Kidney (tissue), 14 donors: ENCODE results near the gene C20orf96. TPM values are rescaled to one million over a fixed set of nuclear protein-coding genes. Genes with fewer than 3 reads are reported as not detected.

ENCODE experiments used
- DNase-seq, 5 donors: peaks; one replicate each; pipeline ENCODE4 v3.0.0-alpha.2; 2013 to 2020
- FAIRE-seq: peaks from 2 replicates; lab custom pipeline; 2012; peaks lifted over from hg19 to GRCh38; lab: Jason Lieb, UNC
- H3K27ac ChIP-seq, 2 donors: one replicate each; pipeline ENCODE4 v1.7.0; 2013; ENCODE audit warnings: low read depth in 2 of 2, low read length in 2 of 2, inconsistent platforms in 1 of 2
- H3K27me3 ChIP-seq: one replicate; pipeline ENCODE4 v1.7.1; 2013; ENCODE audit warnings: low read length, inconsistent platforms; ENCODE audit not compliant: control insufficient read depth, insufficient read depth
- H3K36me3 ChIP-seq, 3 donors: one replicate each; pipeline versions ENCODE4 v1.7.0 to v1.7.1; 2013; ENCODE audit warnings: low read length in 3 of 3, control low read depth in 1 of 3, inconsistent platforms in 1 of 3; ENCODE audit not compliant: insufficient read depth in 3 of 3, control insufficient read depth in 2 of 3
- H3K4me1 ChIP-seq, 3 donors: one replicate each; pipeline versions ENCODE4 v1.7.0 to v1.7.1; 2013; ENCODE audit warnings: low read length in 3 of 3, inconsistent platforms in 1 of 3, low read depth in 1 of 3; ENCODE audit not compliant: control insufficient read depth in 2 of 3, insufficient read depth in 2 of 3
- H3K4me3 ChIP-seq, 3 donors: one replicate each; pipeline versions ENCODE4 v1.7.0 to v1.8.1; 2013; ENCODE audit warnings: low read length in 3 of 3, control low read depth in 1 of 3, inconsistent platforms in 1 of 3
- H3K9ac ChIP-seq, 3 donors: one replicate each; pipeline versions ENCODE4 v1.7.0 to v1.7.1; 2013; ENCODE audit warnings: low read length in 3 of 3, control low read depth in 1 of 3, inconsistent platforms in 1 of 3
- H3K9me3 ChIP-seq, 3 donors: one replicate each; pipeline versions ENCODE4 v1.7.0 to v1.7.1; 2013; ENCODE audit warnings: low read length in 3 of 3, control low read depth in 1 of 3, inconsistent platforms in 1 of 3; ENCODE audit not compliant: control insufficient read depth in 2 of 3, insufficient read depth in 1 of 3
- CTCF ChIP-seq: IDR thresholded peaks from 3 replicates; pipeline ENCODE4 v1.5.1; 2012; ENCODE audit warnings: mild to moderate bottlenecking, moderate library complexity, borderline replicate concordance; ENCODE audit not compliant: insufficient read depth; ENCODE audit errors: extremely low read depth
- intact Hi-C: fragments of 100-400 bp; cut with DNase I; formaldehyde crosslinking; loops from one replicate; pipeline ENCODE4 v1.11.1; 2022
- polyA plus RNA-seq: library from polyadenylated mRNA; stranded (reverse); fragments of 350-450 nt; fragmentation: Illumina TruSeq; extraction: RNeasy Lipid Tissue Mini Kit (QIAGEN cat#74804); gene quantifications from one replicate; pipeline ENCODE4 v1.2.3, GENCODE V29; 2014; ENCODE audit warnings: low read depth, low replicate concordance; ENCODE audit not compliant: insufficient read depth
- total RNA-seq: library from RNA; stranded (reverse); fragmentation: NEBNext Ultra II Directional; extraction: Animal tissue kit (Norgen Biotek cat#: 25700); gene quantifications from one replicate; pipeline ENCODE4 v1.2.1, GENCODE V29; 2021
- donor health status: control.
- donor health status: control.
- donor health status: control.
- donor health status: control.
- donor health status: control.
- donor health status: DM: yes; HTN: yes; CAD: no.
- donor health status: Normal renal cell carcinoma (clear cell type).

C20orf96 gene
- total and polyA plus RNA-seq, 2 donors from 2014 or later, result 9.4 to 12.5 TPM

- no peaks in the 10 kb centered on the region for H3K27me3 ChIP-seq
- H3K27ac ChIP-seq, result no peak overlapping the region
- peaks cover 3 to 10% (median 8%) of the 10 kb centered on the region in 3 donors for H3K4me1 ChIP-seq
- intact Hi-C loops, result no loop called here
- no peaks in the 10 kb centered on the region for H3K9me3 ChIP-seq
- DNase-seq (no peak), FAIRE-seq (no peak)
- H3K36me3 ChIP-seq, result peaks cover 0 to 2% (median 0%) of the 10 kb centered on the region in 3 donors
- no peak overlapping the region for H3K9ac ChIP-seq
- H3K4me3 ChIP-seq, result no peak overlapping the region
- TF ChIP-seq CTCF, result no peak
These were observed 22.3 kb upstream of the C20orf96 start for GRCh38 chr20:312866-313265.

- H3K27ac ChIP-seq, result no peak overlapping the region
These were observed 21.5 kb upstream of the C20orf96 start for GRCh38 chr20:312067-312466.

DNA sequence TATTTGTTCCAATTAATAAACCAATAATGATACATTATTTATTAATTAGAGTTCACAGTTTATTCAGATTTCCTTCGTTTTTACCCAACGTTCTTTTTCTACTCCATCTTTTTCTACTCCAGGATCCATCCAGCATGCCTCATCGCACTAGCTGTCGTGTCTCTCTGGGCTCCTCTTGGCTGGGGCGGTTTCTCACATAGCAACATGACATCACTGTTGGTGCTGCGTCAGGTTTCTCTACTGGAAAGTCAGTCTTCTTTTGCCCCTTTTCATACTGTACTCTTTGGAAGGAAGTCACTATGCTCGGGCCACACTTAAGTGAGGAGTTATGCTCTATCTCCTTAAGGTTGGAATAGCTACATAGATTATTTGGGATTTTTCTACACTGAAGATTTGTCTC is 21.1 kb upstream of the C20orf96 start:
- no peak for TF ChIP-seq CTCF
- Histone ChIP-seq H3K4me1 (peaks cover 3 to 10% (median 8%) of the 10 kb centered on the region in 3 donors), H3K9ac (no peak overlapping the region), H3K9me3 (no peaks in the 10 kb centered on the region), H3K27me3 (no peaks in the 10 kb centered on the region), H3K36me3 (peaks cover 0 to 2% (median 0%) of the 10 kb centered on the region in 3 donors), H3K27ac (no peak overlapping the region), H3K4me3 (no peak overlapping the region)
- intact Hi-C loops, result no loop called here
- DNase-seq, result no peak
- FAIRE-seq, result no peak

More at GRCh38 chr20:312067-312466, 21.5 kb upstream of the C20orf96 start:
- Histone ChIP-seq H3K9me3 (no peaks in the 10 kb centered on the region), H3K36me3 (peaks cover 0 to 2% (median 0%) of the 10 kb centered on the region in 3 donors), H3K4me3 (no peak overlapping the region), H3K27me3 (no peaks in the 10 kb centered on the region), H3K9ac (no peak overlapping the region), H3K4me1 (peaks cover 3 to 10% (median 8%) of the 10 kb centered on the region in 3 donors)
- intact Hi-C loops, result no loop called here
- no peak for TF ChIP-seq CTCF
- DNase-seq (no peak), FAIRE-seq (no peak)

DNA sequence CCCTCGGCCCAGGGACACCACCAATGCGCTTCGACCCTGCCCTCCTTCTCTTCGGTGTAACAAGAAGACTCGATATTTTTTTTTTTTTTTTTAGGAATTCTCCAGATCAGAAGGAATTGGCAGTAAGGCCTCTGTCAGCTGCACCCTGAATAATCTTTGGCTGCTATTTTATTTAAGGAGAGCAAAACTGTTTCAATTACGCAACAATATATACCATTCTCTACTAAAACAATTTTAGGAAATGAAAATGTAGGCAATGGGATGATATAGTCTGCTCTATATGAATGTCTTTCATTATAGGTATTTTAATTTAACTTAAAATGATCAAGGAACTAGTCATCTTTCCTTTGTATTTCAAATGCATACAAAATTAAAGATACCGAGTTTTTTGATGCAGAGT is 20.1 kb upstream of the C20orf96 start:
- peak overlapping the region; percentile 32 to 89 (median 62) for H3K4me3 ChIP-seq
- H3K9ac ChIP-seq, result peak overlapping the region in 1 of 3 donors; percentile 18
- H3K36me3 ChIP-seq, result no peaks in the 10 kb centered on the region
- no peaks in the 10 kb centered on the region for H3K27me3 ChIP-seq
- H3K9me3 ChIP-seq, result no peaks in the 10 kb centered on the region
- peaks cover 3 to 10% (median 8%) of the 10 kb centered on the region in 3 donors for H3K4me1 ChIP-seq
- no peak for TF ChIP-seq CTCF
- DNase-seq (no peak), FAIRE-seq (peak; percentile 98)
- no peak overlapping the region for H3K27ac ChIP-seq
- intact Hi-C loops, result no loop called here
